Activated naive CD8-positive, alpha-beta T cell treated with anti-CD3 and anti-CD28 coated beads for 36 hours (primary cell): Measurements from ENCODE around the gene CCL17. TPM values are rescaled to one million over a fixed set of nuclear protein-coding genes. Genes with fewer than 3 reads are reported as not detected.

ENCODE experiments used
- DNase-seq: peaks from one replicate; pipeline ENCODE4 v3.0.0; 2021
- H3K27ac Mint-ChIP-seq: one replicate; pipeline ENCODE4 v1.8.0; 2022; ENCODE audit warnings: mild to moderate bottlenecking, moderate library complexity, mixed read lengths
- H3K27me3 Mint-ChIP-seq: one replicate; pipeline ENCODE4 v1.8.0; 2022; ENCODE audit warnings: mild to moderate bottlenecking, mixed read lengths
- H3K36me3 Mint-ChIP-seq: one replicate; pipeline ENCODE4 v1.8.0; 2021; ENCODE audit warnings: mild to moderate bottlenecking, mixed read lengths
- H3K4me1 Mint-ChIP-seq: one replicate; pipeline ENCODE4 v1.8.0; 2021; ENCODE audit warnings: mixed read lengths
- H3K4me3 Mint-ChIP-seq: one replicate; pipeline ENCODE4 v1.8.0; 2022; ENCODE audit warnings: mild to moderate bottlenecking, moderate library complexity, mixed read lengths
- H3K9me3 Mint-ChIP-seq: one replicate; pipeline ENCODE4 v1.8.0; 2022; ENCODE audit warnings: mixed read lengths
- total RNA-seq, 2 experiments: library from RNA; stranded (reverse); gene quantifications; one replicate each; pipeline ENCODE4 v1.2.3, GENCODE V29; 2021

The CCL17 gene
- total RNA-seq, 2 experiments from 2014 or later, result not detected

GRCh38 chr16:57464523-57464922 is 60.0 kb downstream of the CCL17 start:
- H3K9me3 Mint-ChIP-seq, result no peaks in the 10 kb centered on the region

More at GRCh38 chr16:57464523-57464922, 60.0 kb downstream of the CCL17 start:
- H3K4me1 Mint-ChIP-seq, result peaks cover 21% of the 10 kb centered on the region
- peaks cover 20% of the 10 kb centered on the region for H3K36me3 Mint-ChIP-seq
- H3K4me3 Mint-ChIP-seq, result no peak overlapping the region
- no peaks in the 10 kb centered on the region for H3K27me3 Mint-ChIP-seq
- H3K27ac Mint-ChIP-seq, result peak overlapping the region; percentile 22
- DNase-seq, result no peak

Other genes with a start within 250 kb of the CCL17 start
- gene PSME3IP1, start 218.7 kb upstream of the CCL17 start, total RNA-seq, result 100 to 1,000 TPM; 109 to 117 TPM
- gene RSPRY1, start 218.4 kb upstream of the CCL17 start, total RNA-seq, result 10 to 100 TPM; 27.2 to 30.5 TPM
- gene ARL2BP, start 159.5 kb upstream of the CCL17 start, total RNA-seq, result 10 to 100 TPM; 16.2 to 17.1 TPM
- gene PLLP, start 120.1 kb upstream of the CCL17 start, total RNA-seq, result under 1 TPM; 0.34 to 0.54 TPM
- 10 to 100 TPM; 12.4 to 12.7 TPM for gene CCL22, start 46.0 kb upstream of the CCL17 start, total RNA-seq
- gene CX3CL1, start 32.3 kb upstream of the CCL17 start, total RNA-seq, result under 1 TPM in 1 of 2 experiments, not detected in 1; 0.14 TPM
- gene CIAPIN1, start 42.6 kb downstream of the CCL17 start, total RNA-seq, result 10 to 100 TPM; 71.3 to 73.6 TPM
- gene COQ9, start 42.7 kb downstream of the CCL17 start, total RNA-seq, result 10 to 100 TPM; 46.3 to 49.6 TPM
- gene POLR2C, start 57.9 kb downstream of the CCL17 start, total RNA-seq, result 10 to 100 TPM; 72.1 to 76.2 TPM
- 1 to 10 TPM; 4.5 to 4.8 TPM for gene DOK4, start 81.7 kb downstream of the CCL17 start, total RNA-seq
- gene CCDC102A, start 131.8 kb downstream of the CCL17 start, total RNA-seq, result 10 to 100 TPM in 1 of 2 experiments, 1 to 10 TPM in 1; 8.7 to 10.2 TPM
- 1 to 10 TPM; 1.3 to 1.4 TPM for gene ADGRG5, start 137.9 kb downstream of the CCL17 start, total RNA-seq
- gene ADGRG1, start 223.9 kb downstream of the CCL17 start, total RNA-seq, result 1 to 10 TPM; 2.8 to 3.0 TPM